ENCODE results near the gene RREB1.

The RREB1 gene

DNA sequence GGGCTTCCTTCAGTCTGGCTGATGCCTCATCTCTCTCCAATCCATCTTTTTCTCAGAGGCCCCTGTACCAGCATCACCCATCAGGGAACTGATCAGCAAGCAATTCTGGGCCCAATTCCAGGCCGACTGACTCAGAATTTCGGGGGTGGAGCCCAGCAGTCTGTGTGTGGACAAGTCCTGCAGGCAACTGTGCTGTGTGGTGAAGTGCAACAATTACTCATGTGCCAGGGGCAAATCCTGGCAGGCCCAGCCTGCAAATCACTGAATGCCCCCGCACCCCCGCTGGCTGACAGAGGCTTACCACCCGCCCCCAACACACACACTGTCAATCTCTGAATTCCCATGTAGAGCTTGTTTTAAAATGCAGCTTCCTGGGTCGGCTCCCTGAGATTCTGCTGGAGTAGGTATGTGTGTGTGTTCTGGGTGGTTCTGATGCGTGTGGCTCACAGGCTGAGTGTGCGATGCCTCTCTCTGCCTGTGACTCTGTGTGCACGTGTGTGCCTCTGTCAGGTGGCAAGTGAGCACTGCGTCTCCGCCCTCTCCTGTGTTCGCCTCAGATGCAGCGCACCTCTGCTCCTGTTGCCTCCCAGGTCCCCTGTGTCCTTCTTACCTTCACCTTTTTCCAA is 159.8 kb downstream of the RREB1 start (continued):
- TF ChIP-seq, protein P1, sequence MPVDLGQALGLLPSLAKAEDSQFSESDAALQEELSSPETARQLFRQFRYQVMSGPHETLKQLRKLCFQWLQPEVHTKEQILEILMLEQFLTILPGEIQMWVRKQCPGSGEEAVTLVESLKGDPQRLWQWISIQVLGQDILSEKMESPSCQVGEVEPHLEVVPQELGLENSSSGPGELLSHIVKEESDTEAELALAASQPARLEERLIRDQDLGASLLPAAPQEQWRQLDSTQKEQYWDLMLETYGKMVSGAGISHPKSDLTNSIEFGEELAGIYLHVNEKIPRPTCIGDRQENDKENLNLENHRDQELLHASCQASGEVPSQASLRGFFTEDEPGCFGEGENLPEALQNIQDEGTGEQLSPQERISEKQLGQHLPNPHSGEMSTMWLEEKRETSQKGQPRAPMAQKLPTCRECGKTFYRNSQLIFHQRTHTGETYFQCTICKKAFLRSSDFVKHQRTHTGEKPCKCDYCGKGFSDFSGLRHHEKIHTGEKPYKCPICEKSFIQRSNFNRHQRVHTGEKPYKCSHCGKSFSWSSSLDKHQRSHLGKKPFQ (tag by site-specific recombination; IDR thresholded peaks at IDR 0.05): no peak
- TF ChIP-seq ZNF660 (tag by site-specific recombination; IDR thresholded peaks at IDR 0.05) (peak; percentile 80), ZEB2 (tag by site-specific recombination; IDR thresholded peaks at IDR 0.05) (no peak), ZNF274 (IDR thresholded peaks at IDR 0.05; ENCODE audit: low read length) (no peak), ZNF274 (tag by site-specific recombination; IDR thresholded peaks at IDR 0.05; ENCODE audit: borderline replicate concordance) (no peak), ZNF169 (tag by site-specific recombination; IDR thresholded peaks at IDR 0.05) (no peak), KLF1 (tag by site-specific recombination; IDR thresholded peaks at IDR 0.05) (no peak), ZNF133 (tag by site-specific recombination; IDR thresholded peaks at IDR 0.05) (no peak), BCL11A (tag by site-specific recombination; IDR thresholded peaks at IDR 0.05; ENCODE audit: low read depth) (no peak), ZNF157 (tag by site-specific recombination; IDR thresholded peaks at IDR 0.05) (no peak), ZNF677 (tag by site-specific recombination; IDR thresholded peaks at IDR 0.05) (no peak), ZNF621 (tag by site-specific recombination; IDR thresholded peaks at IDR 0.05) (no peak), ZNF211 (tag by site-specific recombination; IDR thresholded peaks at IDR 0.05; ENCODE audit: low read depth) (no peak), ZNF530 (tag by site-specific recombination; IDR thresholded peaks at IDR 0.05; ENCODE audit: low read depth) (no peak), ZNF596 (tag by site-specific recombination; IDR thresholded peaks at IDR 0.05) (no peak), ZNF585B (tag by site-specific recombination; IDR thresholded peaks at IDR 0.05) (no peak), GLIS2 (tag by site-specific recombination; IDR thresholded peaks at IDR 0.05) (peak; percentile 40), ZNF626 (tag by site-specific recombination; IDR thresholded peaks at IDR 0.05) (no peak), ZNF140 (tag by site-specific recombination; IDR thresholded peaks at IDR 0.05) (no peak), ZFHX2 (tag by site-specific recombination; conservative IDR thresholded peaks at IDR 0.05) (0 out of 2 replicates have a peak, but pooled peaks have one; percentile 16), ZNF610 (tag by site-specific recombination; IDR thresholded peaks at IDR 0.05; ENCODE audit: borderline replicate concordance) (no peak), MYNN (tag by site-specific recombination; IDR thresholded peaks at IDR 0.05; ENCODE audit: borderline replicate concordance) (no peak), ZNF561 (tag by site-specific recombination; IDR thresholded peaks at IDR 0.05; ENCODE audit: borderline replicate concordance) (no peak), KLF7 (tag by site-specific recombination; IDR thresholded peaks at IDR 0.05; ENCODE audit: borderline replicate concordance) (no peak), ZNF555 (tag by site-specific recombination; conservative IDR thresholded peaks at IDR 0.05) (no peak), ZNF837 (tag by site-specific recombination; IDR thresholded peaks at IDR 0.05) (no peak), PRDM6 (tag by site-specific recombination; IDR thresholded peaks at IDR 0.05) (no peak)
- TF ChIP-seq, protein P2, sequence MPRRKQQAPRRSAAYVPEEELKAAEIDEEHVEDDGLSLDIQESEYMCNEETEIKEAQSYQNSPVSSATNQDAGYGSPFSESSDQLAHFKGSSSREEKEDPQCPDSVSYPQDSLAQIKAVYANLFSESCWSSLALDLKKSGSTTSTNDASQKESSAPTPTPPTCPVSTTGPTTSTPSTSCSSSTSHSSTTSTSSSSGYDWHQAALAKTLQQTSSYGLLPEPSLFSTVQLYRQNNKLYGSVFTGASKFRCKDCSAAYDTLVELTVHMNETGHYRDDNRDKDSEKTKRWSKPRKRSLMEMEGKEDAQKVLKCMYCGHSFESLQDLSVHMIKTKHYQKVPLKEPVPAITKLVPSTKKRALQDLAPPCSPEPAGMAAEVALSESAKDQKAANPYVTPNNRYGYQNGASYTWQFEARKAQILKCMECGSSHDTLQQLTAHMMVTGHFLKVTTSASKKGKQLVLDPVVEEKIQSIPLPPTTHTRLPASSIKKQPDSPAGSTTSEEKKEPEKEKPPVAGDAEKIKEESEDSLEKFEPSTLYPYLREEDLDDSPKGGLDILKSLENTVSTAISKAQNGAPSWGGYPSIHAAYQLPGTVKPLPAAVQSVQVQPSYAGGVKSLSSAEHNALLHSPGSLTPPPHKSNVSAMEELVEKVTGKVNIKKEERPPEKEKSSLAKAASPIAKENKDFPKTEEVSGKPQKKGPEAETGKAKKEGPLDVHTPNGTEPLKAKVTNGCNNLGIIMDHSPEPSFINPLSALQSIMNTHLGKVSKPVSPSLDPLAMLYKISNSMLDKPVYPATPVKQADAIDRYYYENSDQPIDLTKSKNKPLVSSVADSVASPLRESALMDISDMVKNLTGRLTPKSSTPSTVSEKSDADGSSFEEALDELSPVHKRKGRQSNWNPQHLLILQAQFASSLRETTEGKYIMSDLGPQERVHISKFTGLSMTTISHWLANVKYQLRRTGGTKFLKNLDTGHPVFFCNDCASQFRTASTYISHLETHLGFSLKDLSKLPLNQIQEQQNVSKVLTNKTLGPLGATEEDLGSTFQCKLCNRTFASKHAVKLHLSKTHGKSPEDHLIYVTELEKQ (tag by site-specific recombination; IDR thresholded peaks at IDR 0.05; ENCODE audit: borderline replicate concordance): no peak
- TF ChIP-seq, protein P3, sequence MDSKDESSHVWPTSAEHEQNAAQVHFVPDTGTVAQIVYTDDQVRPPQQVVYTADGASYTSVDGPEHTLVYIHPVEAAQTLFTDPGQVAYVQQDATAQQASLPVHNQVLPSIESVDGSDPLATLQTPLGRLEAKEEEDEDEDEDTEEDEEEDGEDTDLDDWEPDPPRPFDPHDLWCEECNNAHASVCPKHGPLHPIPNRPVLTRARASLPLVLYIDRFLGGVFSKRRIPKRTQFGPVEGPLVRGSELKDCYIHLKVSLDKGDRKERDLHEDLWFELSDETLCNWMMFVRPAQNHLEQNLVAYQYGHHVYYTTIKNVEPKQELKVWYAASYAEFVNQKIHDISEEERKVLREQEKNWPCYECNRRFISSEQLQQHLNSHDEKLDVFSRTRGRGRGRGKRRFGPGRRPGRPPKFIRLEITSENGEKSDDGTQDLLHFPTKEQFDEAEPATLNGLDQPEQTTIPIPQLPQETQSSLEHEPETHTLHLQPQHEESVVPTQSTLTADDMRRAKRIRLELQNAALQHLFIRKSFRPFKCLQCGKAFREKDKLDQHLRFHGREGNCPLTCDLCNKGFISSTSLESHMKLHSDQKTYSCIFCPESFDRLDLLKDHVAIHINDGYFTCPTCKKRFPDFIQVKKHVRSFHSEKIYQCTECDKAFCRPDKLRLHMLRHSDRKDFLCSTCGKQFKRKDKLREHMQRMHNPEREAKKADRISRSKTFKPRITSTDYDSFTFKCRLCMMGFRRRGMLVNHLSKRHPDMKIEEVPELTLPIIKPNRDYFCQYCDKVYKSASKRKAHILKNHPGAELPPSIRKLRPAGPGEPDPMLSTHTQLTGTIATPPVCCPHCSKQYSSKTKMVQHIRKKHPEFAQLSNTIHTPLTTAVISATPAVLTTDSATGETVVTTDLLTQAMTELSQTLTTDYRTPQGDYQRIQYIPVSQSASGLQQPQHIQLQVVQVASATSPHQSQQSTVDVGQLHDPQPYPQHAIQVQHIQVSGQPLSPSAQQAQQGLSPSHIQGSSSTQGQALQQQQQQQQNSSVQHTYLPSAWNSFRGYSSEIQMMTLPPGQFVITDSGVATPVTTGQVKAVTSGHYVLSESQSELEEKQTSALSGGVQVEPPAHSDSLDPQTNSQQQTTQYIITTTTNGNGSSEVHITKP (tag by site-specific recombination; IDR thresholded peaks at IDR 0.05): peak; percentile 42; the same call in 1 of the 2 replicates
- TF ChIP-seq, protein P4, sequence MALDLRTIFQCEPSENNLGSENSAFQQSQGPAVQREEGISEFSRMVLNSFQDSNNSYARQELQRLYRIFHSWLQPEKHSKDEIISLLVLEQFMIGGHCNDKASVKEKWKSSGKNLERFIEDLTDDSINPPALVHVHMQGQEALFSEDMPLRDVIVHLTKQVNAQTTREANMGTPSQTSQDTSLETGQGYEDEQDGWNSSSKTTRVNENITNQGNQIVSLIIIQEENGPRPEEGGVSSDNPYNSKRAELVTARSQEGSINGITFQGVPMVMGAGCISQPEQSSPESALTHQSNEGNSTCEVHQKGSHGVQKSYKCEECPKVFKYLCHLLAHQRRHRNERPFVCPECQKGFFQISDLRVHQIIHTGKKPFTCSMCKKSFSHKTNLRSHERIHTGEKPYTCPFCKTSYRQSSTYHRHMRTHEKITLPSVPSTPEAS (tag by site-specific recombination; IDR thresholded peaks at IDR 0.05): 0 out of 2 replicates have a peak, but pooled peaks have one; percentile 36
